Endothelial cell (in vitro differentiated cells): Measurements from ENCODE around the gene AGBL2. TPM values are rescaled to one million over a fixed set of nuclear protein-coding genes. Genes with fewer than 3 reads are reported as not detected.
A peak's percentile ranks its signal among the peaks of the same experiment; 100 is the strongest.
"Not testable (repeated sequence)": the region's sequence is repeated elsewhere in the genome, so short reads cannot be mapped to it uniquely, and the experiment has no call there.

Source experiments
- DNase-seq: peaks from one replicate; pipeline ENCODE4 v3.0.0; 2021; ENCODE audit warnings: low spot score
- H3K27ac Mint-ChIP-seq: one replicate; pipeline ENCODE4 v1.8.0; 2021; ENCODE audit warnings: mixed read lengths, inconsistent platforms; ENCODE audit not compliant: unreplicated experiment
- H3K27me3 Mint-ChIP-seq: one replicate; pipeline ENCODE4 v1.8.0; 2021; ENCODE audit warnings: mild to moderate bottlenecking, moderate library complexity, mixed read lengths, inconsistent platforms; ENCODE audit not compliant: unreplicated experiment
- H3K36me3 Mint-ChIP-seq: one replicate; pipeline ENCODE4 v1.8.0; 2021; ENCODE audit warnings: mild to moderate bottlenecking, low read depth, mixed read lengths, inconsistent platforms; ENCODE audit not compliant: unreplicated experiment
- H3K4me1 Mint-ChIP-seq: one replicate; pipeline ENCODE4 v1.8.0; 2021; ENCODE audit warnings: mild to moderate bottlenecking, mixed read lengths, inconsistent platforms; ENCODE audit not compliant: unreplicated experiment
- H3K4me3 Mint-ChIP-seq: one replicate; pipeline ENCODE4 v1.8.0; 2021; ENCODE audit warnings: mild to moderate bottlenecking, mixed read lengths, inconsistent platforms; ENCODE audit not compliant: unreplicated experiment
- H3K9me3 Mint-ChIP-seq: one replicate; pipeline ENCODE4 v1.8.0; 2021; ENCODE audit warnings: mixed read lengths, inconsistent platforms; ENCODE audit not compliant: unreplicated experiment
- CTCF ChIP-seq: fragments of 200-600 bp; sonication (generic); IDR thresholded peaks from one replicate; pipeline ENCODE4 v1.5.0; 2021; ENCODE audit warnings: antibody characterized with exemption; ENCODE audit not compliant: unreplicated experiment
- long read RNA-seq: library from polyadenylated mRNA; unstranded; transcript quantifications from one replicate; pipeline ENCODE4 v2.0.0, GENCODE V29; 2020; ENCODE audit not compliant: unreplicated experiment
- total RNA-seq: library from RNA; stranded (reverse); fragmentation: NEBNext Ultra II Directional; extraction: Animal tissue kit (Norgen Biotek cat#: 25700); gene quantifications from one replicate; pipeline ENCODE4 v1.2.1, GENCODE V29; 2021; ENCODE audit not compliant: unreplicated experiment

The AGBL2 gene, protein sequence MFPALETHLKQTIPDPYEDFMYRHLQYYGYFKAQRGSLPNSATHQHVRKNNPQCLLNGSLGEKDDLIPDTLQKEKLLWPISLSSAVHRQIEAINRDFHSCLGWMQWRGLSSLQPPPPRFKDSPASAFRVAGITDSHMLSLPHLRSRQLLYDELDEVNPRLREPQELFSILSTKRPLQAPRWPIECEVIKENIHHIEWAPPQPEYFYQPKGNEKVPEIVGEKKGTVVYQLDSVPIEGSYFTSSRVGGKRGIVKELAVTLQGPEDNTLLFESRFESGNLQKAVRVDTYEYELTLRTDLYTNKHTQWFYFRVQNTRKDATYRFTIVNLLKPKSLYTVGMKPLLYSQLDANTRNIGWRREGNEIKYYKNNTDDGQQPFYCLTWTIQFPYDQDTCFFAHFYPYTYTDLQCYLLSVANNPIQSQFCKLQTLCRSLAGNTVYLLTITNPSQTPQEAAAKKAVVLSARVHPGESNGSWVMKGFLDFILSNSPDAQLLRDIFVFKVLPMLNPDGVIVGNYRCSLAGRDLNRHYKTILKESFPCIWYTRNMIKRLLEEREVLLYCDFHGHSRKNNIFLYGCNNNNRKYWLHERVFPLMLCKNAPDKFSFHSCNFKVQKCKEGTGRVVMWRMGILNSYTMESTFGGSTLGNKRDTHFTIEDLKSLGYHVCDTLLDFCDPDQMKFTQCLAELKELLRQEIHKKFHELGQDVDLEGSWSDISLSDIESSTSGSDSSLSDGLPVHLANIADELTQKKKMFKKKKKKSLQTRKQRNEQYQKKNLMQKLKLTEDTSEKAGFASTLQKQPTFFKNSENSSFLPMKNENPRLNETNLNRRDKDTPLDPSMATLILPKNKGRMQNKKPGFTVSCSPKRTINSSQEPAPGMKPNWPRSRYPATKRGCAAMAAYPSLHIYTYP
- 1.7 TPM for total RNA-seq
- long read RNA-seq = 0 reads

- peak; percentile 53 for DNase-seq
- Mint-ChIP-seq H3K9me3 (no peaks in the 10 kb centered on the region), H3K4me3 (peak within 1 kb of the TSS; percentile 91), H3K4me1 (peaks cover 6% of the 10 kb centered on the region), H3K27me3 (peaks cover 1% of the 10 kb centered on the region), H3K27ac (peak within 1 kb of the TSS; percentile 86), H3K36me3 (peaks cover 6% of the 10 kb centered on the region)
- TF ChIP-seq CTCF = no peak
These were observed at the start of gene AGBL2 for GRCh38 chr11:47715082-47715669. AGBL2 (minus strand) TSS chr11:47715369; CDS start chr11:47714650, 719 bp downstream.

DNA sequence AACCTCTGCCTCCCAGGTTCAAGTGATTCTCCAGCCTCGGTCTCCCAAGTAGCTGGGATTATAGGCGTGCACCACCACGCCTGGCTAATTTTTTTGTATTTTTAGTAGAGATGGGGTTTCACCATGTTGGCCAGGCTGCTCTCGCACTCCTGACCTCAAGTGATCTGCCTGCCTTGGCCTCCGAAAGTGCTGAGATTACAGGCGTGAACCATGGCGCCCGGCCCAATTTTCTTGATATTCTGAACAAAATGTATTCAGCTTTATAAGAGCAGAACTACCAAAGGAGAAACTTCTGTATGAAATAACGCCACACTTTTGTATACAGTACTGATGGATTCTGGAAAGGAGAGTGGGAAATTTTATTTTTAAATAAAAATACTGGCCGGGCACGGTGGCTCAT, 44.1 kb upstream of the AGBL2 start:
- H3K27ac Mint-ChIP-seq, H3K27me3 Mint-ChIP-seq, H3K9me3 Mint-ChIP-seq, H3K4me1 Mint-ChIP-seq, DNase-seq, H3K4me3 Mint-ChIP-seq: not testable (repeated sequence)
- peaks cover 17% of the 10 kb centered on the region for H3K36me3 Mint-ChIP-seq

DNA sequence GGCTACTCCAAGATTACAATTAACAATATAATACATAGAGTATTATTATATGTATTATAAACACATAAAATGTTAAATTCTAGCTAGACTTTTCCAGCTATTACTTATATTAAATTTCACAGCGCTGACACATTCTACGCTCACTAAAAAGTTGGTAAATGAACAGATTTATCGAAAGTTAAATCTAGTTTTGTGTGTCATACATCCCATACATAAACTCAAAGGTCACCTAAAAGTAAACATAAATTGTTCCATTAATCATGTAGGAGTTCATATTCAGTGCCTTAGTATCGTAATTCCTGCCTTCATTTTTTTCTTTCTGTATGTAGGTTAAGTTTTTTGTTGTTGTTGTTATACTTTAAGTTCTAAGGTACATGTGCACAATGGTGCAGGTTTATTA, 41.0 kb upstream of the AGBL2 start:
- no peaks in the 10 kb centered on the region for H3K27me3 Mint-ChIP-seq
- no peak for DNase-seq
- H3K4me1 Mint-ChIP-seq = no peaks in the 10 kb centered on the region
- no peak overlapping the region for H3K27ac Mint-ChIP-seq
- no peak for TF ChIP-seq CTCF
- peaks cover 31% of the 10 kb centered on the region for H3K36me3 Mint-ChIP-seq
- no peaks in the 10 kb centered on the region for H3K9me3 Mint-ChIP-seq
- no peak overlapping the region for H3K4me3 Mint-ChIP-seq

DNA sequence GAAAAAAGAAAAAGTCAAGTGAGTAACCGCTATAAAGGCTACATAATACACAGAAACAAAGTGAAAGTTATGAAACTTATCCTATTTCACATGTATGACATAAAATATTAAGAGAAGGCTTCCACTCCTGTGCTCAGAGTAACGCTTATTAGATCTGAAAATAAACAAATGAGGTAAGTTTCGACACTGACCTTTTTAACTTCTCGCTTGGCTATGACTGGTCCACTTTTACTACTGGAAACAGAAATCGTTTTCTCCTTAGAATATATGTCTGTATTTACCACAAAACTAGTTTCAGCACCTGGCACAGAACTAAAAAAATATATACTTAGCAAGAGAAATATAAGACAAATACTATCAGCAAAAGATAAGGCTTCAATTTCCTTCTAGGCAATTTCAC, 35.6 kb upstream of the AGBL2 start:
- no peaks in the 10 kb centered on the region for H3K4me1 Mint-ChIP-seq
- peak overlapping the region; percentile 31 for H3K4me3 Mint-ChIP-seq
- H3K36me3 Mint-ChIP-seq = peaks cover 32% of the 10 kb centered on the region
- H3K27me3 Mint-ChIP-seq = no peaks in the 10 kb centered on the region
- DNase-seq = no peak
- no peak for TF ChIP-seq CTCF
- no peaks in the 10 kb centered on the region for H3K9me3 Mint-ChIP-seq
- H3K27ac Mint-ChIP-seq = peak overlapping the region; percentile 61

DNA sequence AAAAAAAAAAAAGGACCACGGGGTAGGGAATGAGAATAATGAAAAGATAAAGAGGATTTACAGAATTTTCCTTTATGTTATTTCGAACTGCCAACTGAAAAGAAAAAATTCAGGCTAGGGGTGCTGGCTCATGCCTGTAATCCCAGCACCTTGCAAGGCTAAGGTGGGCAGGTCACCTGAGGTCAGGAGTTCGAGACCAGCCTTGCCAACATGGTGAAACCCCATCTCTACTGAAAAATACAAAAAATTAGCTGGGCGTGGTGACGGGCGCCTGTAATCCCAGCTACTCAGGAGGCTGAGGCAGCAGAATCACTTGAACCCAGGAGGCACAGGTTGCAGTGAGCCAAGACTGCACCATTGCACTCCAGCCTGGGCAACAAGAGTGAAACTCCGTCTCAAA, 27.3 kb upstream of the AGBL2 start:
- H3K36me3 Mint-ChIP-seq = peaks cover 35% of the 10 kb centered on the region
- H3K27me3 Mint-ChIP-seq, H3K4me3 Mint-ChIP-seq, H3K27ac Mint-ChIP-seq, H3K4me1 Mint-ChIP-seq, H3K9me3 Mint-ChIP-seq, DNase-seq: not testable (repeated sequence)

GRCh38 chr11:47737817-47738216, 22.6 kb upstream of the AGBL2 start:
- not testable (repeated sequence) for DNase-seq, H3K4me3 Mint-ChIP-seq, H3K9me3 Mint-ChIP-seq, H3K27me3 Mint-ChIP-seq, H3K4me1 Mint-ChIP-seq, H3K27ac Mint-ChIP-seq
- peaks cover 27% of the 10 kb centered on the region for H3K36me3 Mint-ChIP-seq
